Endothelial cell (in vitro differentiated cells): ENCODE data around the gene IL36G. TPM values are rescaled to one million over a fixed set of nuclear protein-coding genes. Genes with fewer than 3 reads are reported as not detected.
"Not testable (repeated sequence)": the region's sequence is repeated elsewhere in the genome, so short reads cannot be mapped to it uniquely, and the experiment has no call there.

Experiments
- DNase-seq: peaks from one replicate; pipeline ENCODE4 v3.0.0; 2021; ENCODE audit warnings: low spot score
- H3K27ac Mint-ChIP-seq: one replicate; pipeline ENCODE4 v1.8.0; 2021; ENCODE audit warnings: mixed read lengths, inconsistent platforms; ENCODE audit not compliant: unreplicated experiment
- H3K27me3 Mint-ChIP-seq: one replicate; pipeline ENCODE4 v1.8.0; 2021; ENCODE audit warnings: mild to moderate bottlenecking, moderate library complexity, mixed read lengths, inconsistent platforms; ENCODE audit not compliant: unreplicated experiment
- H3K36me3 Mint-ChIP-seq: one replicate; pipeline ENCODE4 v1.8.0; 2021; ENCODE audit warnings: mild to moderate bottlenecking, low read depth, mixed read lengths, inconsistent platforms; ENCODE audit not compliant: unreplicated experiment
- H3K4me1 Mint-ChIP-seq: one replicate; pipeline ENCODE4 v1.8.0; 2021; ENCODE audit warnings: mild to moderate bottlenecking, mixed read lengths, inconsistent platforms; ENCODE audit not compliant: unreplicated experiment
- H3K4me3 Mint-ChIP-seq: one replicate; pipeline ENCODE4 v1.8.0; 2021; ENCODE audit warnings: mild to moderate bottlenecking, mixed read lengths, inconsistent platforms; ENCODE audit not compliant: unreplicated experiment
- H3K9me3 Mint-ChIP-seq: one replicate; pipeline ENCODE4 v1.8.0; 2021; ENCODE audit warnings: mixed read lengths, inconsistent platforms; ENCODE audit not compliant: unreplicated experiment
- CTCF ChIP-seq: fragments of 200-600 bp; sonication (generic); IDR thresholded peaks from one replicate; pipeline ENCODE4 v1.5.0; 2021; ENCODE audit warnings: antibody characterized with exemption; ENCODE audit not compliant: unreplicated experiment
- long read RNA-seq: library from polyadenylated mRNA; unstranded; transcript quantifications from one replicate; pipeline ENCODE4 v2.0.0, GENCODE V29; 2020; ENCODE audit not compliant: unreplicated experiment
- total RNA-seq: library from RNA; stranded (reverse); fragmentation: NEBNext Ultra II Directional; extraction: Animal tissue kit (Norgen Biotek cat#: 25700); gene quantifications from one replicate; pipeline ENCODE4 v1.2.1, GENCODE V29; 2021; ENCODE audit not compliant: unreplicated experiment

The IL36G gene
- total RNA-seq = not detected
- long read RNA-seq = 0 reads

- H3K9me3 Mint-ChIP-seq = no peaks in the 10 kb centered on the region
- no peak for DNase-seq
- peaks cover 2% of the 10 kb centered on the region for H3K27me3 Mint-ChIP-seq
- H3K27ac Mint-ChIP-seq = no peak within 1 kb of the TSS
- peaks cover 3% of the 10 kb centered on the region for H3K4me1 Mint-ChIP-seq
- H3K36me3 Mint-ChIP-seq = no peaks in the 10 kb centered on the region
- no peak within 1 kb of the TSS for H3K4me3 Mint-ChIP-seq
- no peak for TF ChIP-seq CTCF
These were observed at the start of gene IL36G for GRCh38 chr2:112977559-112978056. IL36G (plus strand) TSS chr2:112978006; CDS start chr2:112978639, 633 bp downstream.

- no peak overlapping the region for H3K27ac Mint-ChIP-seq
- no peaks in the 10 kb centered on the region for H3K36me3 Mint-ChIP-seq
- H3K27me3 Mint-ChIP-seq = peaks cover 3% of the 10 kb centered on the region
- H3K9me3 Mint-ChIP-seq = no peaks in the 10 kb centered on the region
- DNase-seq = no peak
- H3K4me1 Mint-ChIP-seq = no peaks in the 10 kb centered on the region
- H3K4me3 Mint-ChIP-seq = no peak overlapping the region
- no peak for TF ChIP-seq CTCF
These were observed 44.5 kb upstream of the IL36G start for GRCh38 chr2:112933261-112933660.

- DNase-seq, H3K36me3 Mint-ChIP-seq, H3K27ac Mint-ChIP-seq, H3K9me3 Mint-ChIP-seq, H3K4me3 Mint-ChIP-seq, H3K27me3 Mint-ChIP-seq, H3K4me1 Mint-ChIP-seq: not testable (repeated sequence)
These were observed 43.7 kb upstream of the IL36G start for GRCh38 chr2:112934117-112934516.

- Mint-ChIP-seq H3K4me3 (no peak overlapping the region), H3K27ac (no peak overlapping the region), H3K9me3 (no peaks in the 10 kb centered on the region), H3K4me1 (no peaks in the 10 kb centered on the region), H3K27me3 (no peaks in the 10 kb centered on the region), H3K36me3 (no peaks in the 10 kb centered on the region)
- TF ChIP-seq CTCF = no peak
- no peak for DNase-seq
These were observed 40.9 kb upstream of the IL36G start for GRCh38 chr2:112936927-112937232.

- no peak for DNase-seq
- Mint-ChIP-seq H3K27me3 (no peaks in the 10 kb centered on the region), H3K4me3 (no peak overlapping the region), H3K36me3 (no peaks in the 10 kb centered on the region), H3K27ac (no peak overlapping the region), H3K9me3 (no peaks in the 10 kb centered on the region), H3K4me1 (no peaks in the 10 kb centered on the region)
- no peak for TF ChIP-seq CTCF
These were observed 38.9 kb upstream of the IL36G start for GRCh38 chr2:112938904-112939303.

GRCh38 chr2:112939425-112939824 lies 38.4 kb upstream of the IL36G start:
- Mint-ChIP-seq H3K27me3 (no peaks in the 10 kb centered on the region), H3K27ac (no peak overlapping the region), H3K4me1 (no peaks in the 10 kb centered on the region), H3K36me3 (no peaks in the 10 kb centered on the region), H3K4me3 (no peak overlapping the region), H3K9me3 (no peaks in the 10 kb centered on the region)
- no peak for TF ChIP-seq CTCF
- DNase-seq = no peak
